GM18502 (cell line): ENCODE data around the gene SP110.
"Not testable (repeated sequence)": the region's sequence is repeated elsewhere in the genome, so short reads cannot be mapped to it uniquely, and the experiment has no call there.

Experiments used
- ATAC-seq: cut with Tn5 transposase; IDR thresholded peaks from one replicate; pipeline ENCODE4 v1.9.1; 2021; ENCODE audit warnings: mild to moderate bottlenecking; ENCODE audit not compliant: unreplicated experiment, poor library complexity

SP110 gene

GRCh38 chr2:230226051-230226551, 6.3 kb upstream of the SP110 start:
- peak; percentile 73 for ATAC-seq

- ATAC-seq: peak; percentile 79
Measured at GRCh38 chr2:230225486-230225885, 5.7 kb upstream of the SP110 start, which contains the start of gene SP140. Gene SP140 (plus strand): TSS chr2:230225736. CDS start chr2:230225845, 109 bp downstream.

- no peak for ATAC-seq
Measured at GRCh38 chr2:230224458-230224857, 4.7 kb upstream of the SP110 start.

- not testable (repeated sequence) for ATAC-seq
Measured at GRCh38 chr2:230222829-230223228, 3.0 kb upstream of the SP110 start.

- no peak for ATAC-seq
Measured at GRCh38 chr2:230221493-230221892, 1.7 kb upstream of the SP110 start.

GRCh38 chr2:230220347-230220969, 674 bp upstream of the SP110 start:
- no peak for ATAC-seq

- ATAC-seq: no peak
Measured at GRCh38 chr2:230218421-230218820, 1.4 kb downstream of the SP110 start.

- no peak for ATAC-seq
Measured at GRCh38 chr2:230217424-230217823, 2.4 kb downstream of the SP110 start.

GRCh38 chr2:230216489-230216888, 3.3 kb downstream of the SP110 start:
- ATAC-seq: peak; percentile 32

GRCh38 chr2:230209422-230210051, 10.2 kb downstream of the SP110 start:
- peak; percentile 70 for ATAC-seq

- no peak for ATAC-seq
Measured at GRCh38 chr2:230208576-230208975, 11.2 kb downstream of the SP110 start.

GRCh38 chr2:230205721-230206120, 14.1 kb downstream of the SP110 start:
- no peak for ATAC-seq

GRCh38 chr2:230205034-230205433, 14.8 kb downstream of the SP110 start:
- peak; percentile 28 for ATAC-seq

- ATAC-seq: peak; percentile 57
Measured at GRCh38 chr2:230203110-230203676, 16.6 kb downstream of the SP110 start.

- ATAC-seq: peak; percentile 73
Measured at GRCh38 chr2:230202430-230203109, 17.2 kb downstream of the SP110 start.

- ATAC-seq: no peak
Measured at GRCh38 chr2:230184727-230185578, 34.8 kb downstream of the SP110 start.

GRCh38 chr2:230181195-230181594, 38.6 kb downstream of the SP110 start:
- no peak for ATAC-seq

- ATAC-seq: no peak
Measured at GRCh38 chr2:230179907-230180306, 39.9 kb downstream of the SP110 start.

- no peak for ATAC-seq
Measured at GRCh38 chr2:230178546-230179485, 41.0 kb downstream of the SP110 start.
